PC-3 (cell line): ENCODE results near the gene MUC20. TPM values are rescaled to one million over a fixed set of nuclear protein-coding genes. Genes with fewer than 3 reads are reported as not detected.
"Not testable (repeated sequence)": the region's sequence is repeated elsewhere in the genome, so short reads cannot be mapped to it uniquely, and the experiment has no call there.

Experiments
- ATAC-seq: fragments of 200-7000 bp; cut with Tn5 transposase; 2 replicates; pipeline ENCODE4 v1.9.1; 2020; ENCODE audit warnings: mild to moderate bottlenecking, moderate library complexity
- BruUV-seq: library from RNA; stranded (reverse); fragments of 400-500 nt; replicated peaks from 2 replicates; lab custom pipeline; 2021; lab: Mats Ljungman, UMichigan
- CTCF ChIA-PET: fragments of 300-600 bp; sonication (Branson Sonifier 250); formaldehyde crosslinking; loops from one replicate; lab custom pipeline; 2022; ENCODE audit warnings: antibody characterized with exemption; lab: Charles Lee
- POLR2A ChIA-PET: fragments of 300-600 bp; sonication (Branson Sonifier 250); formaldehyde crosslinking; loops from one replicate; lab custom pipeline; 2022; ENCODE audit warnings: antibody characterized with exemption; ENCODE audit not compliant: unreplicated experiment; lab: Charles Lee
- DNase-seq: peaks from one replicate; pipeline ENCODE4 v3.0.0-alpha.2; 2015
- H2AFZ ChIP-seq: fragments of 300-600 bp; sonication (generic); 2 replicates; pipeline ENCODE4 v1.6.0; 2016; ENCODE audit warnings: antibody characterized with exemption, low read length
- H3F3A ChIP-seq: fragments of 300-600 bp; sonication (generic); one replicate; pipeline ENCODE4 v1.6.0; 2017; ENCODE audit warnings: antibody characterized with exemption, low read length, control low read depth, mild to moderate bottlenecking; ENCODE audit not compliant: unreplicated experiment
- H3K27ac ChIP-seq: fragments of 300-600 bp; sonication (generic); 2 replicates; pipeline ENCODE4 v1.5.1; 2016; ENCODE audit warnings: mild to moderate bottlenecking, low read length
- H3K27me3 ChIP-seq: fragments of 300-600 bp; sonication (generic); 2 replicates; pipeline ENCODE4 v1.6.1; 2016; ENCODE audit warnings: low read length, mixed read lengths
- H3K36me3 ChIP-seq: fragments of 300-600 bp; sonication (generic); 2 replicates; pipeline ENCODE4 v1.6.1; 2016; ENCODE audit warnings: low read depth, mixed run types, low read length, mixed read lengths
- H3K4me1 ChIP-seq: fragments of 300-600 bp; sonication (generic); 2 replicates; pipeline ENCODE4 v1.5.1; 2016; ENCODE audit warnings: low read length; ENCODE audit not compliant: insufficient read depth
- H3K4me2 ChIP-seq: fragments of 300-600 bp; sonication (generic); 2 replicates; pipeline ENCODE4 v1.6.0; 2016; ENCODE audit warnings: low read length
- H3K4me3 ChIP-seq: fragments of 300-600 bp; sonication (generic); 2 replicates; pipeline ENCODE4 v1.5.1; 2016; ENCODE audit warnings: mild to moderate bottlenecking, low read length, mixed read lengths
- H3K79me2 ChIP-seq: fragments of 300-600 bp; sonication (generic); 2 replicates; pipeline ENCODE4 v1.6.1; 2017; ENCODE audit warnings: low read length, mixed read lengths
- H3K9ac ChIP-seq: fragments of 300-600 bp; sonication (generic); 2 replicates; pipeline ENCODE4 v1.6.0; 2016; ENCODE audit warnings: mild to moderate bottlenecking, low read length
- H3K9me2 ChIP-seq: fragments of 300-600 bp; sonication (generic); replicated peaks from 2 replicates; pipeline ENCODE4 v1.6.1; 2016; ENCODE audit warnings: mixed run types, low read length, mixed read lengths
- H3K9me3 ChIP-seq: fragments of 300-600 bp; sonication (generic); 2 replicates; pipeline ENCODE4 v1.6.1; 2016; ENCODE audit warnings: low read length, mixed read lengths
- H4K20me1 ChIP-seq: fragments of 300-600 bp; sonication (generic); 2 replicates; pipeline ENCODE4 v1.6.1; 2016; ENCODE audit warnings: low read length, mixed read lengths
- intact Hi-C: fragments of 100-400 bp; cut with micrococcal nuclease; formaldehyde crosslinking; loops from 2 replicates; pipeline ENCODE4 v1.9.0; 2023
- total RNA-seq: library from RNA; depleted of rRNA; stranded (reverse); fragments of >200 nt; gene quantifications from 2 replicates; pipeline ENCODE4 v1.2.3, GENCODE V29; 2014

The MUC20 gene
- total RNA-seq, 1 experiment from 2014 or later, result 0.69 TPM

GRCh38 chr3:195681458-195682103 lies 39.2 kb upstream of the MUC20 start:
- BruUV-seq, H3K36me3 ChIP-seq, H4K20me1 ChIP-seq, H2AFZ ChIP-seq, H3K4me3 ChIP-seq, POLR2A ChIA-PET, H3K27me3 ChIP-seq, H3K4me2 ChIP-seq, H3K27ac ChIP-seq, intact Hi-C loops, H3K4me1 ChIP-seq, H3K9ac ChIP-seq, H3K79me2 ChIP-seq, DNase-seq, H3K9me3 ChIP-seq, CTCF ChIA-PET, H3K9me2 ChIP-seq, ATAC-seq, H3F3A ChIP-seq: not testable (repeated sequence)

DNA sequence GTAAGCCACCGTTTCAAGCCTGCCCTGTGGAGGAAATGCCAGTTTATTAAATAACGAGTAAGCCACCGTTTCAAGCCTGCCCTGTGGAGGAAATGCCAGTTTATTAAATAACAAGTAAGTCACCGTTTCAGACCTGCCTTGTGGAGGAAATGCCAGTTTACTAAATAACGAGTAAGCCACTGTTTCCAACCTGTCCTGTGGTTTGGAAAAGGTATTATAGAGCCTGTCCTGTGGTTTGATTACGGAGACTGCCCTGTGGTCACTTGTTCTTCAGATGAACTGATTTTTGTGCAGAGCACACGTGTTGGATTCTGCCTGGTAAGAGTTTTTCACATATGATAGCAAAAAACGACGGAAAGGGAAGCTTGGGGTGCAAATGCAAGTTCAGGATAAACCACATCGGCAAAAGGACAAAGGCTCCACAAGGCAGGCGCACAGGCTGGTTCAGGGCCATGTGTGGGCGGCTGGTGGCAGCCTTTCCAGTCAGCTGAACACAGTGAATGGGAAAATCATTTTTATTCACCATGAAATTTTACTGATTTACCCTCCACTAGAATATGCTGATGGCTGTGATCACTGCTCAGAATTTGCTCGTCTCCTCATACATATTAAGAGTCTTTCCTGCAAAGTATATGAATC lies 38.6 kb upstream of the MUC20 start:
- H3K4me3 ChIP-seq, H3K4me1 ChIP-seq, H3K27me3 ChIP-seq, H3K4me2 ChIP-seq, POLR2A ChIA-PET, H3K79me2 ChIP-seq, DNase-seq, H4K20me1 ChIP-seq, H3K9me2 ChIP-seq, H3K9ac ChIP-seq, ATAC-seq, BruUV-seq, H3K36me3 ChIP-seq, H2AFZ ChIP-seq, intact Hi-C loops, H3K9me3 ChIP-seq, H3F3A ChIP-seq, CTCF ChIA-PET, H3K27ac ChIP-seq: not testable (repeated sequence)

- CTCF ChIA-PET, POLR2A ChIA-PET, H3K79me2 ChIP-seq, H3K9me2 ChIP-seq, H3K36me3 ChIP-seq, H3K4me3 ChIP-seq, H4K20me1 ChIP-seq, ATAC-seq, H3K4me2 ChIP-seq, intact Hi-C loops, H3K27ac ChIP-seq, H3K9me3 ChIP-seq, DNase-seq, H3K4me1 ChIP-seq, H3K27me3 ChIP-seq, H3K9ac ChIP-seq, H2AFZ ChIP-seq, H3F3A ChIP-seq: not testable (repeated sequence)
- BruUV-seq, result TSS peak; percentile 8
Observed at GRCh38 chr3:195683722-195684526, 36.9 kb upstream of the MUC20 start.

DNA sequence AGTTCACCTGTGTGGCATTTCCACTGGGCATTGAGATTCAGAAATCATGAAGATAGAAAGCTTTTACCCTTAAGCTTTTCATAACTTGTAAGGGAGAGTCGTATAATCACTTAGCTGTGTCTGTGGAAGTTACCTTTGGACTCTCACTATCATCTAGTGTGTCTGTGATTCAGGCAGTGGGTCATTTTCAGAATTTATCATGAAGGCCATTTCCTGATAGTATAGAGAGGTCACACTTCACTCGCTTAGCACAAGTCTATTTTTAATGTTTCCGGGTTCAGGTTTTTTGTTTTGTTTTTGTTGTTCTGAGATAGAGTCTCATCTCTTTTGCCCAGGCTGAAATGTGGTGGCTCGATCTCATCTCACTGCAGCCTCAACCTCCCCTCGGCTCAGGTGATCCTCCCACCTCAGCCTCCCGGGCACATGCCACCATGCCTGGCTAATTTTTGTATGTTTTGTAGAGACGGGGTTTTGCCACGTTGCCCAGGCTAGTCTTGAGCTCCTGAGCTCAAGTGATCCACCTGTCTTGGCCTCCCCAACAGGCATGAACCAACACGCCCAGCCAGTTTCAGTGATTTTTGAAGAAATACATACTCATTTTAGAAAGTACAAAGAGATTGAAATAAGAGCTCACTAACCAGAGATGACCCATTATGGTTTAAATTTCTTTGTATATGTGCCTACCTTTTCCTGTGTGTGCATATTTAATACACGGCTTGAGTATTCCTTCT lies 36.1 kb upstream of the MUC20 start:
- ATAC-seq, H3F3A ChIP-seq, H3K4me2 ChIP-seq, intact Hi-C loops, H3K9ac ChIP-seq, H3K4me3 ChIP-seq, H2AFZ ChIP-seq, H3K27ac ChIP-seq, H3K79me2 ChIP-seq, H3K9me3 ChIP-seq, H3K4me1 ChIP-seq, CTCF ChIA-PET, BruUV-seq, DNase-seq, H4K20me1 ChIP-seq, POLR2A ChIA-PET, H3K27me3 ChIP-seq, H3K9me2 ChIP-seq, H3K36me3 ChIP-seq: not testable (repeated sequence)

- ATAC-seq, H3K4me3 ChIP-seq, H3K27me3 ChIP-seq, H3K27ac ChIP-seq, H3K9me3 ChIP-seq, H3K4me2 ChIP-seq, H3K79me2 ChIP-seq, H3K9ac ChIP-seq, POLR2A ChIA-PET, DNase-seq, H4K20me1 ChIP-seq, H2AFZ ChIP-seq, H3K4me1 ChIP-seq, intact Hi-C loops, H3K9me2 ChIP-seq, BruUV-seq, H3F3A ChIP-seq, H3K36me3 ChIP-seq: not testable (repeated sequence)
- CTCF ChIA-PET, result interaction anchor here (0.5 kb wide), 1 partner anchor 207 kb away, joined by 3 read pairs; no protein-coding TSS in a partner anchor
Observed at GRCh38 chr3:195686537-195687208, 34.1 kb upstream of the MUC20 start.
